Measurements from ENCODE around the gene GALNT6.
"Not testable (repeated sequence)": the region's sequence is repeated elsewhere in the genome, so short reads cannot be mapped to it uniquely, and the experiment has no call there.

GALNT6 gene

GRCh38 chr12:51359851-51360250 is 31.4 kb downstream of the GALNT6 start:
- DNase-seq (ENCODE audit: extremely low read depth in 1 of 2, low read depth in 1 of 2), result no peak

GRCh38 chr12:51358496-51358895 is 32.7 kb downstream of the GALNT6 start:
- DNase-seq (ENCODE audit: extremely low read depth in 1 of 2, low read depth in 1 of 2), result no peak

GRCh38 chr12:51357374-51358047 is 33.7 kb downstream of the GALNT6 start:
- DNase-seq (ENCODE audit: extremely low read depth in 1 of 2, low read depth in 1 of 2), result no peak

- no peak for DNase-seq (ENCODE audit: extremely low read depth in 1 of 2, low read depth in 1 of 2)
These were observed 39.2 kb downstream of the GALNT6 start for GRCh38 chr12:51351913-51352532.

GRCh38 chr12:51349026-51349425 is 42.2 kb downstream of the GALNT6 start:
- no peak for DNase-seq (ENCODE audit: extremely low read depth in 1 of 2, low read depth in 1 of 2)

- no peak for DNase-seq (ENCODE audit: extremely low read depth in 1 of 2, low read depth in 1 of 2)
These were observed 43.1 kb downstream of the GALNT6 start for GRCh38 chr12:51348116-51348515.

GRCh38 chr12:51346581-51346980 is 44.6 kb downstream of the GALNT6 start, which contains the start of gene CELA1:
CELA1 (minus strand) TSS chr12:51346679; CDS start chr12:51346638, 41 bp downstream.
- no peak for DNase-seq (ENCODE audit: extremely low read depth in 1 of 2, low read depth in 1 of 2)

GRCh38 chr12:51345681-51346080 is 45.5 kb downstream of the GALNT6 start:
- DNase-seq (ENCODE audit: extremely low read depth in 1 of 2, low read depth in 1 of 2), result no peak

- no peak for DNase-seq (ENCODE audit: extremely low read depth in 1 of 2, low read depth in 1 of 2)
These were observed 48.0 kb downstream of the GALNT6 start for GRCh38 chr12:51343201-51343600.

- no peak for DNase-seq (ENCODE audit: extremely low read depth in 1 of 2, low read depth in 1 of 2)
These were observed 48.8 kb downstream of the GALNT6 start for GRCh38 chr12:51342416-51342815.

- peak; percentile 23 to 41 for DNase-seq (ENCODE audit: extremely low read depth in 1 of 2, low read depth in 1 of 2)
These were observed 49.8 kb downstream of the GALNT6 start for GRCh38 chr12:51341251-51342007.

- DNase-seq (ENCODE audit: extremely low read depth in 1 of 2, low read depth in 1 of 2), result no peak
These were observed 51.5 kb downstream of the GALNT6 start for GRCh38 chr12:51339750-51340149.

- not testable (repeated sequence) for DNase-seq (ENCODE audit: extremely low read depth in 1 of 2, low read depth in 1 of 2)
These were observed 53.9 kb downstream of the GALNT6 start for GRCh38 chr12:51337336-51337735.

- no peak for DNase-seq (ENCODE audit: extremely low read depth in 1 of 2, low read depth in 1 of 2)
These were observed 55.3 kb downstream of the GALNT6 start for GRCh38 chr12:51335931-51336330.

- no peak for DNase-seq (ENCODE audit: extremely low read depth in 1 of 2, low read depth in 1 of 2)
These were observed 56.4 kb downstream of the GALNT6 start for GRCh38 chr12:51334764-51335163.

- DNase-seq (ENCODE audit: extremely low read depth in 1 of 2, low read depth in 1 of 2), result no peak
These were observed 57.7 kb downstream of the GALNT6 start for GRCh38 chr12:51333536-51333935.

GRCh38 chr12:51330186-51330585 is 61.0 kb downstream of the GALNT6 start:
- no peak for DNase-seq (ENCODE audit: extremely low read depth in 1 of 2, low read depth in 1 of 2)

GRCh38 chr12:51329742-51330141 is 61.5 kb downstream of the GALNT6 start:
- DNase-seq (ENCODE audit: extremely low read depth in 1 of 2, low read depth in 1 of 2), result no peak

GRCh38 chr12:51328587-51328986 is 62.6 kb downstream of the GALNT6 start:
- DNase-seq (ENCODE audit: extremely low read depth in 1 of 2, low read depth in 1 of 2), result no peak

GRCh38 chr12:51326698-51327439 is 64.3 kb downstream of the GALNT6 start:
- no peak for DNase-seq (ENCODE audit: extremely low read depth in 1 of 2, low read depth in 1 of 2)

- no peak for DNase-seq (ENCODE audit: extremely low read depth in 1 of 2, low read depth in 1 of 2)
These were observed 66.3 kb downstream of the GALNT6 start for GRCh38 chr12:51324953-51325352.
